GM18858 (cell line): ENCODE data around the gene NCS1.

ENCODE experiments used
- ATAC-seq: cut with Tn5 transposase; IDR thresholded peaks from one replicate; pipeline ENCODE4 v1.9.1; 2021; ENCODE audit not compliant: unreplicated experiment

Gene NCS1

GRCh38 chr9:130175355-130175754, 3.2 kb downstream of the NCS1 start:
- ATAC-seq: no peak

DNA sequence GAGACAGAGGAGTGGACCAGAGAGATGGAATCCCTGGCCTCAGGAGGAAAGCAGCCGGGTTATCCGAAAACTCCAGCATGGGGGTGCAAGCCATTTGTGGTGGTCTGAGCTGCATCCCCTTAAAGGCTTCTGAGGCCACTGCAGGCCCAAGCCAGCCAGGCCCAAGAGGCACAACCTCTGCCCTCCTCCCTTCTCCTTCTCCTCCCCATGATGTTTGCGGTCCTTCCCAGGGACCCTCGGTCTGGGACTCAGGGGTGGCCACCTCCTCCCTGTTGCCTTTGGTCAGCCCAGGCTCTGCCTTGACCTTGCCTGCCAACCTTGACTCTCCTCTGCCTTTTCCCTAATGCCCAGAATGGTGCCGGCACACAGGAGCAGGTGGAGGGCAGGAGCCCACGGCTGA, 4.6 kb downstream of the NCS1 start:
- no peak for ATAC-seq

DNA sequence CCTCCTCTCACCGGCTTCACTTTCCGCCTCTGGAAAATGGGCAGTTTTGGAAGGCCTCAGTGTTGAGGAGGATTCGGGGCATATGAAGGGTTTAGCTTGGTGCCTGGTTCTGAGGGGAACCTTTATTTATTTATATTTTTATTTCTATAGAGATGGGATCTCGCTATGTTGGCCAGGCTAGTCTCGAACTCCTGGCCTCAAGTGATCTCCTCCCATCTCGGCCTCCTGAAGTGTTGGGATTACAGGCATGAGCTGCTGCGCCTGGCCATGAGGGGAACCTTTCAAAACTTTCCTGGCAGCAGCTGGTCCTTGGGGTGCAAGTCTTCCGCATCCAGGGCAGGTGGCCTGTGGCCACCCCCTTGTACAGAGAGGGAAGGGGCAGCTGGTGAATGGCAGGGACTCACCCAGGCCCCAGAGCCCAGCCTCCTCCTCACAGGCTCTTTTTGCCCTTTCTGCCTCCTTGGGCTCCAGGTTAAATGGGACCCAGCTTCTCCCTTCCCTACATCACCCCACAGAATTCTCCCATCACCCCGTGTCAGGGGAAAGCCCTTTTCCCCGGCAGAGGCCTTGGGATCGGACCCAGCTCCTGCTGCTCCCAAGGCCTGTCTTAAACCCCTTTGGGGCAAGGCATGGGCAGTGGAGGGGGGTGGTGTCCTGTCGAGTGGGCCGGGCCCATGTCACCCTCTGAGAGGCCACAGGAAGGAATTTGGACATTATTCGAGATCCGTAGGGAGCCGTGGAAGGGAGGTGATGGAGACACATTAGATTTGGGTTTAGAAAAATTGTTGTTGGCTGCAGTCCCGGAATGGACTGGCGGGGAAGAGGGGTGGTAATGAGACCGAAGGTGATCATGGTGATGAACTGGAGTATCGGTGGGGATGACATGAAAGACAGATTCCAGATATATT, 5.9 kb downstream of the NCS1 start:
- no peak for ATAC-seq

DNA sequence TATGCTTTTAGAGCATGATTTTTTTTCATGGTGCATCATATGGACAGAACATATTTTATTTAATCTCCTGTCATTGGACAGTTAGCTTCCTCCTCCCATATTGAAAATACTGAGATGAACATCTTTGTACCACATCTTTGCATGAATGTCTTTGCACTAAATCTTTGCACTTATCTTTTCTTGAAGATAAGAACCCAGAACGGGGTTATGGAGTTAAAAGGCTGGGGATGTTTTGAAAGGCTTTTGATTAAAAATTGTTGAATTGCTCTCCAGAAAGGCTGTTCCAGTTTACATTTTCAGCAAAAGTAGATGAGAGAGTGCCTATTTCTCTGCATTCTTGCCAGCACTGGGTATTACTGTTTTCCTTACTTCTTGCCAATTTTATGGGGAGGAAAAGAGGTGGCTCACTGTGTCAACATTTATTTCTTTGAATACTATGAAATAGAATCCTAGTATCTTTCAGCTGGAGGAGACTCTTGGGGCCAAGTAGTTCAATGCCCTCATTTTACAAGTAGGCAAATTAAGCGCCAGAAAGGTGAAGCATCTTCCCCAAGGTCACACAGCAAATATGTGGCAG, 7.2 kb downstream of the NCS1 start:
- ATAC-seq: no peak

GRCh38 chr9:130180516-130180915, 8.3 kb downstream of the NCS1 start:
- ATAC-seq: no peak

DNA sequence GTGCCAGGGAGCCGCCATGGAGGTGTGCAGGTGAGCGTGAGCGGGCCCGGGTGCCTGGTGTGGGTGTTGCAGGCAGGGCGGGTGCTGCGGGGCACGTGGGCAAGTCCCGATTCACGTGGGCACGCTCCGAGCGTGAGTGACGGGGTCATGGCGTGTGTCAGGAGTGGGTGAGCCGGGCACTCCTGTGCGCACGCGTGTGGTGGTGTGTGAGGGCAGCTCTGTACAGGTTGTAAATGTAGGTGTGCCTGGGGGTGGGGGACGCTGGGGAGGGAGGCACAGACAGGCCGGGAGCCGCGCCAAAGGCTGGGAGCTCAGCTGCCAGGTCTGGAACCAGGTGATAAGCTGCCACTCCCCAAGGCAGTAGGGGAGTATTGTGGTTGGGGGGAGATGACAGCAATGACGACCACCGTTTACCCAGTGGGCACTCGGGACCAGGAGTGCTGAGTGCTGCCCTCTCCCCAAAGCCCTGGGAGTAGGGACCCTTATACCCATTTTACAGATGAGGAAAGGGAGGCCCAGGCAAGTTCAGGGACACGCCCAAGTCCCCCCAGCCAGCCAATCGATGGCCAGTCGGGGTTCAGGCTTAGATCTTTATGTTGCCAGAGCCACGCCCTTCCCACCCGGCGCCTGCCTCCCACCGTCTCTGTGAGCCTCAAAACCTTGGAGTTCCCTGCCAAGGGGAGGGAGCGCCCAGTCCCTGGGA, 9.6 kb downstream of the NCS1 start:
- ATAC-seq: no peak

- ATAC-seq: no peak
Observed at GRCh38 chr9:130182381-130182909, 10.2 kb downstream of the NCS1 start.

DNA sequence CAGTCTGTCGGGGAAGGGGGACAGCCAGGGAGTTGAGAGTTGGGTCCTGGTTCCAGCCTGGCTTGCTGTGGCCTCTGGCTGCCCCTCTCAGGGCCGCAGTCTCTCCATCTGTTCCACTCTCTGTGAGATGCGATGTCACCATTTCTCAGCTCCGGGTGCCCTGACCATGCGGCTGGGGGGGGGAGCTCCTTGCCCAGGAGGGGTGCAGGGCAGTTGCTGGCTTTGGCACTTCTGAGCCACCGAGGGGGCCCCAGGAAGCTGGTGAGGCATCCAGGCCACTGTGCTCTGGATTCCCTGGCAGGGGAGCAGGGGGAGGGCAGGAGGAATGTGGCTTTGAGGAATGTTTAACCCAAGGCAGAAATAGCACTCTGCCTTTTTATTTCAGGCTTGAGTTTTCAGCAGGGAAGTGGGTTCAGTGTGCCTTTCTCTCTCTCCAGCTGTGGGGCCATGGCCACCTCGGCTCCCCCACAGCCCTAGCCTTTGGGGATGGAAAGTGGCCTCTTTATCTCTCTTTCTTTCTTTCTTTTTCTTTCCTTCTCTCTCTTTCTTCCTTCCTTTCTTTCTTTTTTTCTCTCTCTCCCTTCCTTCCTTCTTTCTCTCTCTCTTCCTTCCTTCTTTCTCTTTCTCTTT, 11.0 kb downstream of the NCS1 start:
- no peak for ATAC-seq

GRCh38 chr9:130185017-130185416, 12.8 kb downstream of the NCS1 start:
- ATAC-seq: no peak

GRCh38 chr9:130185490-130186031, 13.4 kb downstream of the NCS1 start:
- no peak for ATAC-seq

GRCh38 chr9:130186051-130186450, 13.8 kb downstream of the NCS1 start:
- no peak for ATAC-seq

GRCh38 chr9:130186839-130187522, 14.8 kb downstream of the NCS1 start:
- ATAC-seq: no peak

DNA sequence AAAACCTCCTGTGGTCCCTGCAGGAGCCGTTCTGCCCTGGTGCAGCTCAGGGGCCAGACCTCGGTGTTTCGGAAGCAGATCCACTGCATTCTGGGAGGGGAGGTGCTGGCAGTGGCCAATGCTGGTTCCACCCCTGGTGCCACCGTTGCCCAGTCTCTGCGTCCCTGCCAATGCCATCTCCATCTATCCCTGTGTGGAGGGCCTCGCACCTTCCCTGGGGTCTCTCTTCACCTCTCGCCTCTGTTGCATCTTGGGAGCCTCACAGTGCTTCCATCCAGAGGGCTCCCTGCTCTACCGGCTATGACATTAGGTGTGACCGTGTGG, 15.3 kb downstream of the NCS1 start:
- no peak for ATAC-seq

DNA sequence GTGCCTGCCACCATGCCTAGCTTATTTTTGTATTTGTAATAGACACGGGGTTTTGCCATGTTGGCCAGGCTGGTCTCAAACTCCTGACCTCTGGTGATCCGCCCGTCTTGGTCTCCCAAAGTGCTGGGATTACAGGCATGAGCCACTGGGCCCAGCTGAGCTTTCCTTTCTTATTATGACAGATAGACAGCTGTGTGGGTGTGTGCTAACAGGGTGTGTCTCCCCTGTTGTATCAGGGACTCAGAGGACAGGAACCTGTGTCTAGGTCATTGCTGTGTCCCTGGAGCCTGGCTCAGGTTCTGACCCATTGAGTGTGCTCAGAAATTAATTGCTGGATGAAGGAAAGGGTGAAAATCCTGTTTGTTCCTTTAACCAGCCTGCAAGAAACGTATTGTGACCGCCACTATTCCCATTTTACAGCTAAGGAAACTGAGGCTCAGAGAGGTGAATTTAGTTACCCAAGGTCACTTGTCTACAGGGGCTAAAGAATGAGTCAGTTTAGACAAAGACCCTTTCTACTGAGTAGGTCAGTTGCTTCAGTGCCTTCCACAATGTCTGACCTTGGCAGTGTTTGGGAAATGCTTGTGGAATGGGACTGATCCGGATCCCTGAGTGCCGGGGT, 16.8 kb downstream of the NCS1 start:
- no peak for ATAC-seq

- no peak for ATAC-seq
Observed at GRCh38 chr9:130189840-130190239, 17.6 kb downstream of the NCS1 start.

- ATAC-seq: no peak
Observed at GRCh38 chr9:130191068-130191748, 19.0 kb downstream of the NCS1 start.

- ATAC-seq: no peak
Observed at GRCh38 chr9:130191749-130192120, 19.5 kb downstream of the NCS1 start.

GRCh38 chr9:130192382-130192999, 20.3 kb downstream of the NCS1 start:
- no peak for ATAC-seq

DNA sequence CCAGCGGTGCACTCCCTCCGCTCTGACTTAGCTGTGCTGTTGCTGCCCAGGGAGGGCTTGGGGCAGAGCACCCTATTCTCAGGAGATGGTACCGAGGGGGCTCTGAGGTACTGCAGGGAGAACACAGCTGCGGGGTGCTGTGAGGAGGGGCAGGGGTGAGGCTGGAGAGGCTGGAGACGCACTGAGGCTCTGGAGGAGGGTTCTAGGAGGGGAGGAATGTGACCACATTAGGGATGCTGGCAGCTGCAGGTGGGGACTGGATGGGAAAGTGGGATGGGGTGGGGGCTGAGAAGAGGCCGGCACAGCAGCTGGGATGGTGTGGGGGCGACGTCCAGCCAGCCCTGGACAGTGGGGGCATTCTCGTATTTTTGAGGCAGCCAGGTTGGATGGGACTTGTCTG, 20.9 kb downstream of the NCS1 start:
- ATAC-seq: no peak
